ENCODE measurements around the gene TPRG1.
"Not testable (repeated sequence)": the region's sequence is repeated elsewhere in the genome, so short reads cannot be mapped to it uniquely, and the experiment has no call there.

TPRG1 gene

GRCh38 chr3:189320511-189320910, 148.7 kb downstream of the TPRG1 start:
- no peak for DNase-seq

GRCh38 chr3:189322339-189322738, 150.6 kb downstream of the TPRG1 start:
- DNase-seq: no peak

- peak; percentile 87 for DNase-seq
Measured at GRCh38 chr3:189324538-189325138, 152.9 kb downstream of the TPRG1 start.

GRCh38 chr3:189325454-189325853, 153.7 kb downstream of the TPRG1 start:
- no peak for DNase-seq

GRCh38 chr3:189329630-189330029, 157.9 kb downstream of the TPRG1 start:
- DNase-seq: not testable (repeated sequence)

GRCh38 chr3:189330066-189330465, 158.3 kb downstream of the TPRG1 start:
- DNase-seq: no peak

- DNase-seq: no peak
Measured at GRCh38 chr3:189331002-189331418, 159.2 kb downstream of the TPRG1 start.

- DNase-seq: no peak
Measured at GRCh38 chr3:189334064-189334920, 162.5 kb downstream of the TPRG1 start.

GRCh38 chr3:189337673-189338091, 165.9 kb downstream of the TPRG1 start:
- DNase-seq: no peak

- no peak for DNase-seq
Measured at GRCh38 chr3:189338366-189338765, 166.6 kb downstream of the TPRG1 start.

GRCh38 chr3:189339996-189340395, 168.2 kb downstream of the TPRG1 start:
- no peak for DNase-seq

- no peak for DNase-seq
Measured at GRCh38 chr3:189340680-189341460, 169.1 kb downstream of the TPRG1 start.

GRCh38 chr3:189342811-189343210, 171.0 kb downstream of the TPRG1 start:
- DNase-seq: no peak

GRCh38 chr3:189344996-189345395, 173.2 kb downstream of the TPRG1 start:
- no peak for DNase-seq

GRCh38 chr3:189349772-189350171, 178.0 kb downstream of the TPRG1 start:
- DNase-seq: no peak

GRCh38 chr3:189353318-189353965, 181.7 kb downstream of the TPRG1 start:
- no peak for DNase-seq

GRCh38 chr3:189353988-189354889, 182.5 kb downstream of the TPRG1 start:
- no peak for DNase-seq

GRCh38 chr3:189355115-189355480, 183.3 kb downstream of the TPRG1 start:
- DNase-seq: no peak

- no peak for DNase-seq
Measured at GRCh38 chr3:189355481-189356201, 183.9 kb downstream of the TPRG1 start.

- DNase-seq: no peak
Measured at GRCh38 chr3:189360291-189360690, 188.5 kb downstream of the TPRG1 start.

GRCh38 chr3:189361103-189361835, 189.5 kb downstream of the TPRG1 start:
- no peak for DNase-seq
